Panc1 (cell line): ENCODE data around the gene TMEM220.

Experiments used
- CTCF ChIP-seq: fragments of 450-650 bp; IDR thresholded peaks from 2 replicates; pipeline ENCODE4 v1.5.1; 2017; ENCODE audit warnings: mild to moderate bottlenecking
- POLR2AphosphoS5 ChIP-seq: IDR thresholded peaks from 2 replicates; pipeline ENCODE4 v1.6.1; 2012; ENCODE audit warnings: mild to moderate bottlenecking, low read depth, low read length, moderate library complexity
- REST ChIP-seq, 2 experiments: IDR thresholded peaks; 2 replicates each; pipeline ENCODE4 v1.6.1; 2011 to 2012; ENCODE audit warnings: low read depth in 2 of 2, control low read depth in 1 of 2, low read length in 1 of 2, mild to moderate bottlenecking in 1 of 2, moderate library complexity in 1 of 2; ENCODE audit not compliant: insufficient read depth in 1 of 2
- SIN3A ChIP-seq: IDR thresholded peaks from 2 replicates; pipeline ENCODE4 v1.6.1; 2012; ENCODE audit warnings: low read depth, mild to moderate bottlenecking, low read length, moderate library complexity, borderline replicate concordance; ENCODE audit not compliant: insufficient read depth
- TCF7L2 ChIP-seq: IDR thresholded peaks from 2 replicates; pipeline ENCODE4 v1.6.1; 2011; ENCODE audit warnings: mild to moderate bottlenecking, low read depth, low read length, inconsistent platforms

GRCh38 chr17:10739386-10739785 is 9.6 kb upstream of the TMEM220 start:
- TF ChIP-seq POLR2AphosphoS5 (no peak), CTCF (no peak), REST (IDR thresholded peaks at IDR 0.05; ENCODE audit: insufficient read depth in 1 of 2, low read depth in 2 of 2, low read length in 1 of 2) (no peak), SIN3A (no peak), TCF7L2 (no peak)
